NCI-H69 (cell line): ENCODE data around the gene AGBL3.
A peak's percentile ranks its signal among the peaks of the same experiment; 100 is the strongest.

Experiments
- DNase-seq: peaks from one replicate; lab custom pipeline; 2025; lab: John Stamatoyannopoulos, UW

The AGBL3 gene

DNA sequence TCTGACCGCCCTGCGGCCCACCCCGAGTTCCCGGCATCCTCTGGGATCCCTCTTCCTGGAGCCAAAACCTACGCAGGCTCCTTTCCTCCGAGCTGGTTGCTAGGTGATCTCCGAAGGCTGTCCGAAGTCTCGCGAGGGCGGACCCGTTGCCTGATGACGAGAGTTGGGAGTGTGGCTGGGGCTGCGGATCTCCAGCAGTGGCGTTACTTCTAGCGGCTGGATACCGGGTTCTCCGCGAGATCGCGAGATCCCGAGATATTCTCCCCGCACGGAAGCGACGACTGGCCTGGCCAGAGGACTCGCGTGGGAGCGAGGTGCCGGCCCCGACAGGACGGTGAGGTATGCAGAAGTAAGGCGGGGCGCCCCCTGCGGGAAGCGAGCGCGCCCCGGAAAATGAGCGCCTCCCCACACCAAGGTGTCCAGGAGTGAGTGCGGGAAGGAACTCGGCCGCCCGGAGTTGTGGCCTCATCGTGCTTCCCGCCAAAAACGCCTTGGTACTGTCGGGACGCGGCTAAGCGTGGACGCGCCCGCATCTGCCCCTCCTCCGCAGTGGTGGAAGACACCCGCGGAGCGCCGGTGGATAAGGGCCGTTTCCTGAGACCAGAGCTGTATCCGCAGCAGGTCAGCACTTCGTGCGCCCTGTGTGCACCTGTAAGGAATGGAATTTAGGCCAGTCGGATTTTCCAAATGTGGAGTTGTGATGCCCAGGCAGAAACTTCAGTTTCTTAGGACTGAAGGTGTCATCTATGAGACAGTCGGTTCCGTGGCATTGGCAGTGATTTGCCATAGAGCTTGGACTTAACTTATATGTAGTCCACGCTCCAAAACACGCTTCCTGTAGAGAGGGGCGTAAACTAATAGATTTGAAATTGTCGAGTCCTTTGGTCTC lies at the start of gene AGBL3:
Gene AGBL3 (plus strand): TSS at position 146 of the 889 bp plus-strand sequence. CDS start 1,426 bp downstream, outside the sequence.
- peak; percentile 99 for DNase-seq

DNA sequence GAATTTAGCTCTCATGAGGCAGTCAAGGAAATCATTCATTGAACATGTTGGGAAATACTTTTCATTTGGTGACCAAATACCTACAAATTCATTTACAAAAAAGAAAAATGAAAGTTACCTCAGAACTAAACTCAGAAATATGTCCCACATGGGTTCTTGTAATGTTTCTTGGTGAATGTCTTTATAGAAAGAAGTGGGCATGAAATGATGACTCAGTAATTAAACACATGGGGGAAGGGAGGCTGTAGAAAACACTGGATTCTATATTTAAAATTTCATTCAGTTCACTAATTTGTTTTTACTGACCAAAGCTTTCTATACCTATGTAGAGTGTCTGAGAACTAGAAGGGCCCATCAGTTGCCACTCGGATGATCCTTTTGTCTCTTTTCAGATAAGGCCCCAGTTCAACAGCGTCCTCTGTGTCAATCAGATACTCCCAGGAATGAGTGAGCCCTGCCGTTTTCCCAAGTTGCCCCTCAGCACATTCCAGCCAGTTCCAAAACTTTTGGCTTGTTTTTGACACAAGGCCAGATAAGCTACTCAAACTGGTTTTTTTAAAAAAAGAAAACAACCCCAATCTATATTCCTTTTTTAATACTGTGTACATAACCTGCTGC lies 49.3 kb upstream of the AGBL3 start:
- no peak for DNase-seq

DNA sequence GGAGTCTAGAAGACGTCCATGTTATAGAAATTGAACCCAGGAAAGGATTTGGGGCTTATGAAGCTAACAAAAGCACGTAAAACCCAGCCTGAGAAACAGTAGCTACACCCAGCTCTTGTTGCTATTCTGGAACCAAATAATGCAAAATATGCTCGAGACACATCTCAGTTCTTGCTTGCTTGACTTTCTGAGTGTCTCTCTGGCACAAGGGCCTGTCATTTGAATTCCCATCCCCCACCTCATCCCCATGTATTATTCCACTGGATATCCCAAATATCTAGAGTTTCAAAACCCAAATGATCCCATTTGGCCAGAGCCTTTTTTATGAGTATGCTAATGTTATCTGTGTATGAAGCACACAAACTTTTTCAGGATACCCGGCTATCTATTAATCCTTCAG lies 48.2 kb upstream of the AGBL3 start:
- no peak for DNase-seq

DNA sequence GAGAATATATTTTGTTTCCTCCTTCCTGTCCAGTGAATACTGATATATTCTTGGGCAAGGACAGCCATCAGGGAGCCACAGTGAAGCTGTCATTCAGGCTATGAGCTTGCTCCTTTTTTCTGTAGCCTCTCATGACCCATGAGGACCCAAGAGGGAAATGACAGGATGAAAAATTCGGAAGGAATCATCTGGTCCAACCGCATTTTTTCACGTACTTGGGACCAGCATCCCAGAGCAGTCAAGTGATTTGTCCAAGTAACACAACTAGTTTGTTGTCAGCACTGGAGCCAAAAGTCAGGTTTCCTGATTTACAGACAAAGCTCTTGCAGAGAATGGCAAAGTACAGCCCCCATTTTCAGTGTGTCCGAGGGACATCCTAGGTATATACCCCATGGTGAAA lies 47.2 kb upstream of the AGBL3 start:
- no peak for DNase-seq

DNA sequence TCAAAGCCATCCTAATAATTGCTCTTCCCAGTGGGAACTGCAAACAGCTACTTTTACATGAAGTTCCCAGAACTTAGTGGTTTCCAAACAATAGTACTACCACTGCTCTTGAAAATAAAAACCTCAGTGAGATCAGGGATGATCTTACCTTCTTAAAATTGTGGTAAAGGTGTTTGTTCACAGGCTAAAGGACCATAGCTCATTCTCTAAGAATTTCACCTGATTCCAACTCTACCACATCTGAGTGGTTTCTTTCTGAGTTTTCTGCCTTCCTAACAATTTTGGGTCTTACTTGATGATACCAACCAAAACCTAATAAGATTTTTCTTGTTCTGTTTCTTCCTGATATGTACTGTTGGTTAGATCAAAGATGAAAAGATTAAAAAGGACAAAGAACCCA lies 45.6 kb upstream of the AGBL3 start:
- no peak for DNase-seq

DNA sequence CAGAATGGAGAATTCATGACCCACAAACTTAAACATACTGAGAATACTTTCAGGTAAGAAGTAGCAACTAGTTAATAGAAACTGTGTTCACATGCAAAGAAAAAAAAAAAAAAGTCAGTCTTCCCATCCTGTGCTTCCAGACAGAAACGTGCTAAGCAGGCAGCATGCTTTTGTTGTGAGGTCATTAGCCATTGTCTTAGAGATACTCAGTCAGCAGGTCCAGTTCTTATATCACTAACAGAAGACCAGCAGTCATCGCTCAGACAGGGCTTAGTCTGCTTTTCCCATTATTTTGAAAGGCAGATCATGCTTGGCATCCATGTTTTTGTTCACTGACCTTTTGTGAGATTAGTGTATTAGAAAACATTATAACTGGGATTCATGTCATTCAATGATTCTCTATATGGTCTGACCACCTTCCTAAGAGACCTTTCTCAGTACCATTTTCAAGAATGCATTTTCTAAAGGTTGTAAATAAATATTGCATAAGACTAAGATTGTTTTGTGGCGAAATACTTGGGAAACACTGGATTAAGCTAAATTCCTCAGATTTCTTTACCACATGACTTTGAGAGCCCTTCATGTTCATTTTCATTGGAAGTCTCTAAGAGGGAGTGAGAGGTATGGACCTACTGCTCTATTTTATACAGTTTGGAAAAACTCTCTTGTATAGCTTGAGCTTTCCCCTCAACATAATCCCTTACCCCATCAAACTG lies 45.0 kb upstream of the AGBL3 start:
- no peak for DNase-seq

DNA sequence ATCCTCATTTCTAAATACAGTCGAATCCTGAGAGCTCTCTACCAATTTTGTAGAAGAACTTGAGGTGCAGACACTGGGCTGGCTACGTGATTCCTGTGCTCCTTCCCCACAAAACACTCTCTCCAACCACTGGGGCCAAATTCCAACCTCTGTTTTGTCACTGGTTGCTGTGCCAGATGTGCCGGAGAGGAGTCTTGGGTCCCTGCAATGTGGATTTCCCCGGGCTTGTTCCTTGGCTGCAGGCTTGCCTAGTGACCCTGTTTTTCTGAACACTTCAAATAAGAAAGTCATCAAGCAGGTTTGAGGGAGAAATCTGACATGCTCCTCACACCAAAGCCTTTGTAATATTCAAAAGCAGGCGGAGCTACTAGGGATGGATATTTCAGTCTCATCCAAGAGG lies 44.4 kb upstream of the AGBL3 start:
- DNase-seq = no peak

DNA sequence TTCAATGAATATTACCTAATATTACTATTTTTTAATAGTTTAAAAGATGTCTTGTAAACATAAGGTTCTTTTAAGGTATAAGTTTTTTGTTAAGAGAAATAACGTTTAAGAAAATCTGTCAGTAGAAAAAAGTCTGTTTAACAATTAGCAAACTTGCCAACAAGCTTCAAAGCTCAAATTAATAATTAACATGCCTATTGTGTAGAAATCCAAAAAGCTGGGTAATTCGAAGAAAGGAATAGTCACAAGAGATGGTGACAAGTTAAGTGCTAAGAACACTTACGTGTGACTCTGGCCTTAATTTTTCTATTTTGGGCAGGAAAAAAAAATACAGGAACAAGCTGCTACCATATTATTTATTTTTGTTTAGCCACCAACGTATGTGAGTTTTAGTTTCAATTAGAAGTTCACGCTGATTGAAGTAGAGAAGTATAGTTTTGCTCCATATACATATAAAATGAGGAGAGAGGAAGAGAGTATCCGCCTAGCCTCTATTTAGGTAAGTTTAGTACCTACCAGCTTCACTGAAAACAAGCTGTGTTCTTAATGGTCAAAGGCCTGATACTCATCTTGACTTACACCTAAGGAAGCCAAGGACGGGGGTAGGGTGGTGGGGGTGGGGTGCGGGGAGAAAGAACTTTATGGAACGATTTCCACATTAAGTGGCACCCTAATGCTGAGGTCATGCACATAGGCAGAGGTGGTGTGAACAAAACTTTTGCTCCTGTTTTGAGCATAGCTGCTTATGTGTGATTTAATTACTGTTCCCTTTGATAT lies 43.4 kb upstream of the AGBL3 start:
- no peak for DNase-seq

DNA sequence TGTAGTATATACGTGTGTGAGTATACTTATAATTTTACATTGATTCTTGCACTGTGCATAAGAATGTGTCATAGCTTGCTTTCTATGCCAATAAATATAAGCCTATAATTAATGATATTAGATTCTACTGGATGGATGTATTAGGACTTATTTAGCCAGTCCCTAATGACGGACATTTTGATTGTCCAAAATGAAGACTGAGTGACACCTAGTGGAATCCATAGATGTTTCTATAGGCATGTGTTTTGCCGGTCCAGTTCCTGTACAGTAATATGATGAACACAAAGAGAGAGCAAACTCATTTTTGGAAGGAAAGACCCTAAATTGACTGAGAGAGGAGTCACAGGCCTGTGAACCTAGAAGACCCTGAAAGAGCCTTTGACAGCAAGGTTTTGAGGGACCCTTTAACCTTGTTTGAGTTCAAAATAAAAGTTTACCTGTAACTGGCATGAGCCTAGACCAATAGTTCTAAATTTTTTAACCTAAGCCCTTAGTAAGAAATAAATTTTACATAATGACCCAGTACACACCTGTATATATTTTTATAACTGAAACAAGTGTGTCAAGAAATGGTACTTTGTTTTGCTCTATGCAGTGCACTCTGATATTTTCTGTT lies 42.4 kb upstream of the AGBL3 start:
- DNase-seq = peak; percentile 27

DNA sequence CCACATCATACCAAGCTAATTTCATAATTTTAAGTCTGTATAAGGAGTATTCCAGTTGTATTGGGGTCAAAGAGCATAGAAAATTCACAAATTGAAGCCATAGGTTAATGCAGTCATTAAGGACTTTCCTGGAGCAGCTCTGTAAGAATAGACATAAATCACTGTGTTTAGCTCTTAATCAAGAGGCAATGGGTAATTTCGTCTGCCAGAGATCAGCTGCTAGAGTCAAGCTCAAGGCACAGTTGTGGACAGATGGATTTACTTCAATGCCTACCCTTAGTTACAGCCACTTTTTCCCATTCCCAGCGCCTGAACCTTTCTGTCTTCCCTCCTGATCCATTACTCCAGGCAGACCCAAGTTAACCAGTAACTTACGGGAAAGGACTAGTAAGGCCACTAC lies 40.6 kb upstream of the AGBL3 start:
- DNase-seq = peak; percentile 15

DNA sequence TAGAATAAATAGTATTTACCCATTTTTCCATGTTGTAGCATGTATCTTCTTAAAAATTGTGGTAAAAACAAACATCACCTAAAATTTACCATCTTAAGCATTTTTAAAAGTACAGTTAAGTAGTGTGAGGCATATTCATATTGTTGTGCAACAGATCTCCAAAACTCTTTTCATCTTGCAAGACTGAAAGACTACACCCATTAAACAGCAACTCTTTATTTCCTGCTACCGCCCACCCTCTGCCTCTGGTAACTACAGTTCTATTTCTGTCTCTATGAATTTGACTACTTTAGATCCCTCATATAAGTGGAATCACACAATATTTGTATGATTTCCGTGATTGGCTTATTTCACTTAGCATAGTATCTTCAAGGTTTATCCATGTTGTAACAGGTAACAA lies 40.0 kb upstream of the AGBL3 start:
- DNase-seq = no peak

DNA sequence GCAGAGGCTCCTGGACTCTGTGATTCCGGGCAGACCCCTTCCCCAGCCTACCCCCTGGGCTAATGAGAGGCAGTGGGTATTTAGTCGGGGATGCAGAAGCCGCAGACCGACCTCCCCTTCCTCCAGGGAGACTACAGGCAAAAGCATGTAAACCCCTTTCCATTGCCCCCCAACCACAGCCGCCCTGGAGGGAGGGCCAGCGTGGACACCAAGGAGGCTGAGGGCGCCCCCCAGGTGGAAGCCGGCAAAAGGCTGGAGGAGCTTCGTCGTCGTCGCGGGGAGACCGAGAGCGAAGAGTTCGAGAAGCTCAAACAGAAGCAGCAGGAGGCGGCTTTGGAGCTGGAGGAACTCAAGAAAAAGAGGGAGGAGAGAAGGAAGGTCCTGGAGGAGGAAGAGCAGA lies 39.0 kb upstream of the AGBL3 start:
- no peak for DNase-seq

DNA sequence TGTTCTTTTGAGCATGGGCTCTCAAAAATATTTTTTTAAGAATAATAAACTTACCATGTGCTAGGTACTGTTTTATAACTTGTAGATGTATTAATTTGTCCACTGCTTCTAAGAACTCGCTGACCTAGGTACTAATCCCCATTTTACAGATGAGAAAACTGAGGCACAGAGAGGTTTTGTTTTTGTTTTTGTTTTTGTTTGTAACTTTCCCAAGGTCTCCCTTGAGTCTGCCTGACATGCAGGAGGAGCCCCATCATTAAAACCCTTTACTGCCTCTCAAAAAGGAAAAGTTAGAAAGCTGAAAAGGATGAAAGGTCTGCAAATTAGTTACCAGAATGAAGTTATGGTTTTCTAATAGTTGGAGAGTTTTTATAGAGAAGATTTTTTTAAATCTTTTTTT lies 38.5 kb upstream of the AGBL3 start:
- no peak for DNase-seq

DNA sequence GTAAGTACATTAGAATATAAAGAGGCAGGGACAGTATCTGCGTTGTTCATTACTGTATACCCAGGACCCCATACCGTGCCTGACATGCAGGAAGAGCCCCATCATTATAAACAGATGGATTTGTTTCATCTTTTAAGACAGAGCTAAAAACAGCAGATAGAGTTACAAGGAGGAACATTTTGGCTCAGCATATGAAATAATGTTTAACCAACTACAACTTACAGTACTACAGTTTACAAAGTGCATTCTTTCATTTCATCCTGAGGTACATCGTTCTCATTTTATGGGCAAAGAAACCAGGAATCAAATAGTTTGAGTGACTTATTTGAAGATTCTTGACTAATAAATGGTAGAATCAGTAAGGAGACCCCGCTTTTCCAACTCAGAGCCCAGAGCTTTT lies 38.1 kb upstream of the AGBL3 start:
- no peak for DNase-seq

DNA sequence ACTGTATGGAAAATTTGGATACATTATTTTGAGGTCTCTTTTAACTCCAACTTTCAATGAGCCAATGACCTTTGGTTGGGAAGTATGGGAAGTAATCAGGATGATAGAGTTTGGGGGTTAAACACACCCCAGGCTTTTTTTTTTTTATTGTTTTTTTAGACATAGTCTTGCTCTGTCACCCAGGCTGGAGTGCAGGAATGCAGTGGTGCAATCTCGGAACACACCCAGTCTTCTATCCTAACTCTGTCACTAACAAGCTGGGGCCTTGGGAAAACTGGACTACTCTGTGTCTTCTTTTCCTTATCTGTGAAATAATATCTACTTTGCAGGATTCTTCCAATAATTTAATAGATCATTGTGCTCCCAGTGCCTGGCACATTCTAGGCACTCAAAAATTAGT lies 37.6 kb upstream of the AGBL3 start:
- no peak for DNase-seq

DNA sequence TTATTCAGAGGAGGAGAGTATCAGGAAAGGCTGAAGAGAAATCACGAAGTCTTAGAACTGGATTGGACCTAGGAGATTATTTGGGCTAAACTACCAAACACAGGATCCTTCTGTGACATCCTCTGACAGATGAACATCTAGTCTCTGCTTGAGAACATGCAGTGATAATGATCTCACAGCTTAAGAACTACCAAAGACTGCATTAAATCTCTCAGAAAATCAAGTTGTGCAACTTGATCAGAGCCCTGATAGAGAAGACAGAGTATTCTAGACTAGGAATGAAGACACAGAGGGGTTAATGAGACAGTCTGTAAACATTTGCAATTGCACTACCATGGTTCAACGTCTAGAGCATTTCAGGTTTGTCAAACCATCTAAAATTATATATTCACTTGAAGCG lies 37.1 kb upstream of the AGBL3 start:
- DNase-seq = no peak

DNA sequence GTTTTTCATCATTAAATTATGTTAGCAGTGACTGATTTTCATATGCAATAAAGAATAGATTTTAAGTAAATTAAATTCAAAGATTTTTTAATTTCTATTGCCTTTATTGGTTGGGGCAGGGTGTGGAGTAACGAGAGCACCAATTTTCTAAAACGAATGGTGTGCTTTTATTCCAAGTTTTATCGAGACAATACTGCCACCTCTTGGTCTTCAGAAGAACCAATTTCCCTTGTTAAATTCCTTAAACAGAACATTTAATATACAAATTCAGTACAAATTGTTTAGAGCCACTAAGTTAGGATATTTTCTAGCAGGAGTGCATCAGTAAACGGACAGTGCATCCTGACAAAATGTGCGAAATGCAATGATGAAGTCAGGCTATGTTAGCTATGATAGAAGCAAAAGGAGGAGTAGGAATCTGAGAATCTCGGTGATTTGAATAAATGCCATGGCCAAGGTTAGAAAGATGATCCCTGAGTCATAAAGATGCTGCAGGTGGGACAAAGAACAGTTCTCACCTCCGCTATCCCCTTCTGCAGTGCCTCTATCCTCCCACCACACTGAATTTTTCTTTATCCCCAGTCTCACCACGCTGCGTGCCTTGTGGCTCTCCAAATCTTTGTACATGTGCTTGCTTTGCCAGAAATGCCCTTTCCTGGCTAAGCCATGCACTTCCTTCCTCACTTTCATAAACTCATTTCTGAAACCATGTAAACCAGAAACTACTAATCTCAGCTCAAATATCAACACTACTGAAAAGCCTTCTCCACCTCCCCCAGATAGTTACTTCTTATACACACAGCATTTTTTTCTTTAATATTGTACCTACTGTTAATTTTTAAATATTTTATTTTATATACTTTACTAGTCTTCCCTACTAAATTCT lies 31.9 kb upstream of the AGBL3 start:
- peak; percentile 49 for DNase-seq

DNA sequence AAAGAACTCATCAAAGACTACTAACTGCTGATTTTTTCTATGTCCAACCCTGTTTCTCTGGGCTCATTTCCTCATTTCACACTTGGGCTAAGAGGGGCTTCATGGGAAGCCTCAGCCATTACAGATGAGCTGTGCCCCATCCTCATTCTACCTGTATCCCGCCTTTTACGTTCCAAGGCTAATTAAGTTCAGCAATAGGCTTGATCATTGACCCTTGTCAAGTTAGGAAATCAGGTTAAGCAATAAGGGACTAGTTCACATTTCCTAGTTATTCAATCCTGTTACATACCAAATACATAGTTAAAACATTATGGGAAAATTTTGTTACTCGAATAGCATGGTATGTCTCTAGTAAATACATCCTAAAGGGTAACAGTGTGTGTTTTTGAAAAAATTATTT lies 29.3 kb upstream of the AGBL3 start:
- DNase-seq = no peak

DNA sequence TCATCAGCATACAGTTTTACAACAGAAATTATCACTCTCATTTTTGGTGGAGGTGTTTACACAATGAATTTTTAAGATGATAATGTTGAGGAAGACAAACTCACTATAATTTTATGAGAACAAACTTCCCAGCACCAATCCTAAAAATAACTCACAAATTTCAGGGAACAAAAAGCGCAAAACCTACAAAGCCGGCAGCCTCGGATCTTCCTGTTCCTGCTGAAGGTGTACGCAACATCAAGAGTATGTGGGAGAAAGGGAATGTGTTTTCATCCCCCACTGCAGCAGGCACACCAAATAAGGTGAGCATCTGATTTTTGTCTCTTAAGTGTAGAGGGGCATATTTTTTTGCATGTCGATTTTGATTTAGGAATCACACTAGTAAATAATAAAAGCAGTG lies 26.5 kb upstream of the AGBL3 start:
- DNase-seq = no peak

DNA sequence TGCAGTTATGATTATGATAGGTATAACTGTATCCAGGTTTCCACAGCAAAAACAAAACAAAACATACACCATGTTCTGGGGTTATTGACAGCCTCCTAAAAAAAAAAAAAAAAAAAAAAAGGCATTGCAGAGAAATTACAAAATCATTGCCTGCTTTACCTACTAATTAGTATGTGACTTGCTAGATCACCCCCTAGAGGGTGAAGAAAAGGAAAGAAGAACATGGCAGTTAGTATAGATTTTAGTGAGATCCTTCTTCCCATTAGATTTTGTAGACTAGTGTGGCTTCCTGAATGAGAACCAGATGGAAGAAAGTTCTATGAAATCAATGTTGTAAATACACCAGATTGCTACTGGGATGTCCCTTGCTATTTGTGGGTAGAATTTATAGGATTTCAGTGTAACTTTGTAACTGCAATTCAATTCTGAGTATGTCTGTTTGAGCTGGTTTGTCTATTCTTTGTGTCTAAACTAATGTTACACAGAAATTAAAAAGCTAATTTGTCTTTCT lies 24.0 kb upstream of the AGBL3 start:
- no peak for DNase-seq

DNA sequence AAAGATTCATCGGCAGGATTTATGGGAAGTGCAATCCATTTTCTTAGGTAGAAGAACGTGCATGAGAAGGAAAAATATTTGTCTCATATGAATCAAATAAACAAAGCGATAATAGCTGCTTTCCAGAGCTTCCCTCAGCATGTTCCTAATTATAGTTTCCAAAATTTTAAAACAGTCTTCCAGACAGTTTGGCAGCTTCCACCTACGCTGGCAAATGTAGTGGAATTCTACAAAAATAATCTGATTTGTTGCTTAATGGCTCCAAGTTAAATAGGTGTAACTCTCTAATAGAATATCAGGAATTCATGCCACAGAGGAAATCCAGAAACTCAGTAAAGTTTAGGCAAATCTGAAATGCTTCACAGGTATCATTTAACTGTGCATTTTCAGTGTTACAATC lies 23.3 kb upstream of the AGBL3 start:
- DNase-seq = no peak
